SK-N-SH (cell line): ENCODE measurements around the gene ELOVL1. TPM values are rescaled to one million over a fixed set of nuclear protein-coding genes. Genes with fewer than 3 reads are reported as not detected.

Experiments used
- CTCF ChIA-PET: fragments of 300-600, 350-600 bp; formaldehyde crosslinking; extraction: SDS; loops from one replicate; lab custom pipeline; 2021; lab: Yijun Ruan, JAX
- POLR2A ChIA-PET: fragments of 350-600 bp; sonication (Branson Sonifier 250); formaldehyde crosslinking; extraction: SDS; loops from one replicate; lab custom pipeline; 2020; ENCODE audit warnings: antibody characterized with exemption, inconsistent platforms; lab: Yijun Ruan, JAX
- DNase-seq: peaks from one replicate; pipeline ENCODE4 v3.0.0; 2012
- H2AFZ ChIP-seq: fragments of 200-600 bp; sonication (generic); 2 replicates; pipeline ENCODE4 v1.8.1; 2016; ENCODE audit warnings: antibody characterized with exemption, mild to moderate bottlenecking, low read depth
- H3F3A ChIP-seq: fragments of 200-600 bp; sonication (generic); replicated peaks from 2 replicates; pipeline ENCODE3; 2016; ENCODE audit warnings: antibody characterized with exemption, mild to moderate bottlenecking; ENCODE audit not compliant: insufficient read depth
- H3K27ac ChIP-seq, 2 experiments: fragments of 200-500 bp in 1 of 2; fragments of 200-600 bp in 1 of 2; sonication (Bioruptor generic) in 1 of 2; sonication (generic), shearing (Covaris generic) in 1 of 2; 2 replicates each; pipeline versions ENCODE4 v1.5.1 to v1.6.1; 2014 to 2016; ENCODE audit warnings: low read depth in 2 of 2, inconsistent platforms in 1 of 2, low read length in 1 of 2, mild to moderate bottlenecking in 1 of 2, mixed read lengths in 1 of 2
- H3K27me3 ChIP-seq: fragments of 200-600 bp; sonication (generic), shearing (Covaris generic); 2 replicates; pipeline ENCODE4 v1.6.1; 2016; ENCODE audit warnings: mixed run types; ENCODE audit not compliant: insufficient read depth
- H3K36me3 ChIP-seq, 2 experiments: fragments of 200-500 bp in 1 of 2; fragments of 200-600 bp in 1 of 2; sonication (Bioruptor generic) in 1 of 2; sonication (generic) in 1 of 2; replicated peaks in 1 of 2; 2 replicates each; pipeline versions ENCODE3 to v1.5.1; 2014 to 2016; ENCODE audit warnings: low read length in 1 of 2, mild to moderate bottlenecking in 1 of 2; ENCODE audit not compliant: insufficient read depth in 2 of 2, control insufficient read depth in 1 of 2
- H3K4me1 ChIP-seq, 2 experiments: fragments of 200-500 bp in 1 of 2; fragments of 200-600 bp in 1 of 2; sonication (Bioruptor generic) in 1 of 2; sonication (generic), shearing (Covaris generic) in 1 of 2; 2 replicates each; pipeline versions ENCODE4 v1.5.1 to v1.6.1; 2014 to 2016; ENCODE audit warnings: low read depth in 1 of 2, low read length in 1 of 2, mixed run types in 1 of 2; ENCODE audit not compliant: insufficient read depth in 2 of 2, control insufficient read depth in 1 of 2
- H3K4me2 ChIP-seq: fragments of 200-600 bp; sonication (generic), shearing (Covaris generic); 2 replicates; pipeline ENCODE4 v1.6.1; 2017; ENCODE audit warnings: mixed run types
- H3K4me3 ChIP-seq, 2 experiments: fragments of 200-500 bp in 1 of 2; fragments of 200-600 bp in 1 of 2; sonication (Bioruptor generic) in 1 of 2; sonication (generic), shearing (Covaris generic) in 1 of 2; 2 replicates each; pipeline versions ENCODE4 v1.5.1 to v1.8.1; 2014 to 2016; ENCODE audit warnings: low read depth in 2 of 2, inconsistent platforms in 1 of 2, low read length in 1 of 2, mild to moderate bottlenecking in 1 of 2, mixed read lengths in 1 of 2, moderate library complexity in 1 of 2
- H3K79me2 ChIP-seq: fragments of 200-600 bp; sonication (generic); 2 replicates; pipeline ENCODE4 v1.8.1; 2017; ENCODE audit warnings: mild to moderate bottlenecking; ENCODE audit not compliant: insufficient read depth
- H3K9ac ChIP-seq: fragments of 200-600 bp; sonication (generic); 2 replicates; pipeline ENCODE4 v1.6.1; 2017; ENCODE audit warnings: mixed run types
- H3K9me2 ChIP-seq: fragments of 200-600 bp; sonication (generic); 2 replicates; pipeline ENCODE4 v1.6.1; 2017; ENCODE audit warnings: mixed run types
- H3K9me3 ChIP-seq: fragments of 200-600 bp; sonication (generic); 2 replicates; pipeline ENCODE4 v1.6.1; 2017; ENCODE audit warnings: mixed run types, mild to moderate bottlenecking, moderate library complexity
- H4K20me1 ChIP-seq: fragments of 200-600 bp; sonication (generic); 2 replicates; pipeline ENCODE4 v1.6.1; 2017; ENCODE audit warnings: mild to moderate bottlenecking, mixed run types; ENCODE audit not compliant: insufficient read depth
- CHD2 ChIP-seq: fragments of 150-350 bp; IDR thresholded peaks from 2 replicates; pipeline ENCODE4 v1.6.1; 2018; ENCODE audit warnings: low read length; ENCODE audit not compliant: partially characterized antibody
- ELF1 ChIP-seq: IDR thresholded peaks from 2 replicates; pipeline ENCODE4 v1.4.0; 2012
- FOXJ3 ChIP-seq: sonication (generic); formaldehyde crosslinking; IDR thresholded peaks from 2 replicates; pipeline ENCODE4 v1.5.1; 2020; ENCODE audit warnings: mild to moderate bottlenecking, missing genetic modification reagents
- FOXM1 ChIP-seq: IDR thresholded peaks from 2 replicates; pipeline ENCODE4 v1.4.0; 2012; ENCODE audit warnings: low read depth, mild to moderate bottlenecking
- NFIC ChIP-seq: IDR thresholded peaks from 2 replicates; pipeline ENCODE4 v1.4.0; 2012; ENCODE audit warnings: borderline replicate concordance
- NRF1 ChIP-seq: IDR thresholded peaks from 2 replicates; pipeline ENCODE4 v1.6.1; 2012; ENCODE audit warnings: low read depth, mild to moderate bottlenecking, low read length
- POLR2AphosphoS5 ChIP-seq: IDR thresholded peaks from 2 replicates; pipeline ENCODE4 v1.6.1; 2012; ENCODE audit warnings: low read depth, low read length
- RAD21 ChIP-seq: IDR thresholded peaks from 2 replicates; pipeline ENCODE4 v1.6.1; 2012; ENCODE audit warnings: mild to moderate bottlenecking, low read length
- RFX5 ChIP-seq: IDR thresholded peaks from 2 replicates; pipeline ENCODE4 v1.6.1; 2012; ENCODE audit warnings: mild to moderate bottlenecking, improper control_type of control experiment, low read length
- TAF1 ChIP-seq: IDR thresholded peaks from 2 replicates; pipeline ENCODE4 v1.6.1; 2012; ENCODE audit warnings: low read depth, mild to moderate bottlenecking, low read length, moderate library complexity, borderline replicate concordance
- TCF12 ChIP-seq: IDR thresholded peaks from 2 replicates; pipeline ENCODE4 v1.4.0; 2012
- TEAD4 ChIP-seq: IDR thresholded peaks from 2 replicates; pipeline ENCODE4 v1.4.0; 2012; ENCODE audit warnings: mild to moderate bottlenecking, borderline replicate concordance; ENCODE audit not compliant: insufficient read depth
- USF2 ChIP-seq: fragments of 150-350 bp; IDR thresholded peaks from 2 replicates; pipeline ENCODE4 v1.6.1; 2017; ENCODE audit warnings: antibody characterized with exemption, low read length, low read depth, borderline replicate concordance
- WGBS: methylation state at CpG from one replicate; pipeline ENCODE4 v1.1.6; 2017; ENCODE audit warnings: low lambda C conversion rate; 5-methylcytosine and 5-hydroxymethylcytosine counted together
- polyA plus RNA-seq, 3 experiments: library from polyadenylated mRNA; depleted of rRNA; stranded (reverse); fragments of >200 nt; gene quantifications; 2 replicates each; pipeline ENCODE4 v1.2.3, GENCODE V29; 2012
- TF ChIP-seq, protein P1 (sequence below): IDR thresholded peaks from 2 replicates; pipeline ENCODE4 v1.6.1; 2012; ENCODE audit warnings: mild to moderate bottlenecking, low read depth, low read length, moderate library complexity
- TF ChIP-seq, protein P2 (sequence below): fragments of 150-350 bp; IDR thresholded peaks from 2 replicates; pipeline ENCODE4 v1.6.1; 2016; ENCODE audit warnings: mild to moderate bottlenecking, low read depth, low read length
- TF ChIP-seq, protein P3 (sequence below): IDR thresholded peaks from 2 replicates; pipeline ENCODE4; 2012

Gene ELOVL1
- polyA plus RNA-seq, 1 of the 3 experiments (the other 2 are of a cell fraction), result 127 TPM

- Histone ChIP-seq H2AFZ (no peak overlapping the region), H3K9me3 (no peaks in the 10 kb centered on the region), H3K27me3 (no peaks in the 10 kb centered on the region), H3F3A (peaks cover 10% of the 10 kb centered on the region), H3K4me1 (peaks cover 13 to 14% of the 10 kb centered on the region in 2 experiments; a peak in 2 of 4 replicates), H3K27ac (no peak overlapping the region), H3K4me2 (no peak overlapping the region), H3K9ac (no peak overlapping the region), H3K36me3 (no peaks in the 10 kb centered on the region), H3K9me2 (no peaks in the 10 kb centered on the region), H4K20me1 (no peaks in the 10 kb centered on the region), H3K4me3 (no peak overlapping the region), H3K79me2 (no peaks in the 10 kb centered on the region)
- ChIA-PET POLR2A (no interaction called here), CTCF (no interaction called here)
- 85% methylated on average over 5 of the region's 5 CpGs for WGBS
- no peak for DNase-seq
- TF ChIP-seq NRF1 (no peak), USF2 (no peak), NFIC (no peak), TEAD4 (no peak), FOXM1 (no peak), POLR2AphosphoS5 (no peak), FOXJ3 (CRISPR knock-in tag) (no peak), CHD2 (no peak), TCF12 (no peak), RAD21 (no peak), TAF1 (no peak), ELF1 (no peak), RFX5 (no peak)
- TF ChIP-seq, protein P1, sequence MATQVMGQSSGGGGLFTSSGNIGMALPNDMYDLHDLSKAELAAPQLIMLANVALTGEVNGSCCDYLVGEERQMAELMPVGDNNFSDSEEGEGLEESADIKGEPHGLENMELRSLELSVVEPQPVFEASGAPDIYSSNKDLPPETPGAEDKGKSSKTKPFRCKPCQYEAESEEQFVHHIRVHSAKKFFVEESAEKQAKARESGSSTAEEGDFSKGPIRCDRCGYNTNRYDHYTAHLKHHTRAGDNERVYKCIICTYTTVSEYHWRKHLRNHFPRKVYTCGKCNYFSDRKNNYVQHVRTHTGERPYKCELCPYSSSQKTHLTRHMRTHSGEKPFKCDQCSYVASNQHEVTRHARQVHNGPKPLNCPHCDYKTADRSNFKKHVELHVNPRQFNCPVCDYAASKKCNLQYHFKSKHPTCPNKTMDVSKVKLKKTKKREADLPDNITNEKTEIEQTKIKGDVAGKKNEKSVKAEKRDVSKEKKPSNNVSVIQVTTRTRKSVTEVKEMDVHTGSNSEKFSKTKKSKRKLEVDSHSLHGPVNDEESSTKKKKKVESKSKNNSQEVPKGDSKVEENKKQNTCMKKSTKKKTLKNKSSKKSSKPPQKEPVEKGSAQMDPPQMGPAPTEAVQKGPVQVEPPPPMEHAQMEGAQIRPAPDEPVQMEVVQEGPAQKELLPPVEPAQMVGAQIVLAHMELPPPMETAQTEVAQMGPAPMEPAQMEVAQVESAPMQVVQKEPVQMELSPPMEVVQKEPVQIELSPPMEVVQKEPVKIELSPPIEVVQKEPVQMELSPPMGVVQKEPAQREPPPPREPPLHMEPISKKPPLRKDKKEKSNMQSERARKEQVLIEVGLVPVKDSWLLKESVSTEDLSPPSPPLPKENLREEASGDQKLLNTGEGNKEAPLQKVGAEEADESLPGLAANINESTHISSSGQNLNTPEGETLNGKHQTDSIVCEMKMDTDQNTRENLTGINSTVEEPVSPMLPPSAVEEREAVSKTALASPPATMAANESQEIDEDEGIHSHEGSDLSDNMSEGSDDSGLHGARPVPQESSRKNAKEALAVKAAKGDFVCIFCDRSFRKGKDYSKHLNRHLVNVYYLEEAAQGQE, result no peak
- TF ChIP-seq, protein P2, sequence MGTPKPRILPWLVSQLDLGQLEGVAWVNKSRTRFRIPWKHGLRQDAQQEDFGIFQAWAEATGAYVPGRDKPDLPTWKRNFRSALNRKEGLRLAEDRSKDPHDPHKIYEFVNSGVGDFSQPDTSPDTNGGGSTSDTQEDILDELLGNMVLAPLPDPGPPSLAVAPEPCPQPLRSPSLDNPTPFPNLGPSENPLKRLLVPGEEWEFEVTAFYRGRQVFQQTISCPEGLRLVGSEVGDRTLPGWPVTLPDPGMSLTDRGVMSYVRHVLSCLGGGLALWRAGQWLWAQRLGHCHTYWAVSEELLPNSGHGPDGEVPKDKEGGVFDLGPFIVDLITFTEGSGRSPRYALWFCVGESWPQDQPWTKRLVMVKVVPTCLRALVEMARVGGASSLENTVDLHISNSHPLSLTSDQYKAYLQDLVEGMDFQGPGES, result no peak
- TF ChIP-seq, protein P3, sequence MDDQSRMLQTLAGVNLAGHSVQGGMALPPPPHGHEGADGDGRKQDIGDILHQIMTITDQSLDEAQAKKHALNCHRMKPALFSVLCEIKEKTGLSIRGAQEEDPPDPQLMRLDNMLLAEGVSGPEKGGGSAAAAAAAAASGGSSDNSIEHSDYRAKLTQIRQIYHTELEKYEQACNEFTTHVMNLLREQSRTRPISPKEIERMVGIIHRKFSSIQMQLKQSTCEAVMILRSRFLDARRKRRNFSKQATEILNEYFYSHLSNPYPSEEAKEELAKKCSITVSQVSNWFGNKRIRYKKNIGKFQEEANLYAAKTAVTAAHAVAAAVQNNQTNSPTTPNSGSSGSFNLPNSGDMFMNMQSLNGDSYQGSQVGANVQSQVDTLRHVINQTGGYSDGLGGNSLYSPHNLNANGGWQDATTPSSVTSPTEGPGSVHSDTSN, result no peak
These were observed 21.2 kb downstream of the ELOVL1 start for GRCh38 chr1:43346636-43347035.
